ENCODE results near the gene TNS3. TPM values are rescaled to one million over a fixed set of nuclear protein-coding genes. Genes with fewer than 3 reads are reported as not detected.

Gene TNS3
- total and polyA plus RNA-seq, 2 of the 13 experiments (the other 11 are each of a cell fraction or from before 2014, with no cell fraction given), result 52.9 to 55.7 TPM

- TF ChIP-seq ZBTB7B (CRISPR knock-in tag; IDR thresholded peaks at IDR 0.05) (no peak), HHEX (CRISPR knock-in tag; IDR thresholded peaks at IDR 0.05) (no peak), ZNF12 (CRISPR knock-in tag; IDR thresholded peaks at IDR 0.05) (no peak), JUND (CRISPR knock-in tag; IDR thresholded peaks at IDR 0.05) (no peak), SOX6 (IDR thresholded peaks at IDR 0.05) (no peak), SOX6 (CRISPR knock-in tag; IDR thresholded peaks at IDR 0.05) (no peak), HMGXB3 (CRISPR knock-in tag; IDR thresholded peaks at IDR 0.05; ENCODE audit: borderline replicate concordance) (no peak), RARA (CRISPR knock-in tag; IDR thresholded peaks at IDR 0.05) (peak; percentile 76), TFAP4 (IDR thresholded peaks at IDR 0.05; ENCODE audit: borderline replicate concordance, low read depth) (peak; percentile 43; the same call in 1 of the 2 replicates), ZSCAN20 (CRISPR knock-in tag; IDR thresholded peaks at IDR 0.05; ENCODE audit: borderline replicate concordance) (no peak), FOSL1 (CRISPR knock-in tag; IDR thresholded peaks at IDR 0.05; ENCODE audit: borderline replicate concordance) (no peak), MAF1 (CRISPR knock-in tag; IDR thresholded peaks at IDR 0.05; ENCODE audit: borderline replicate concordance) (no peak), SOX5 (CRISPR knock-in tag; IDR thresholded peaks at IDR 0.05; ENCODE audit: borderline replicate concordance) (0 out of 2 replicates have a peak, but pooled peaks have one; percentile 23), ETV5 (CRISPR knock-in tag; IDR thresholded peaks at IDR 0.05; ENCODE audit: borderline replicate concordance) (peak; percentile 77; the same call in 1 of the 2 replicates), NR2F2 (IDR thresholded peaks at IDR 0.05; ENCODE audit: borderline replicate concordance, low read depth) (peak; percentile 74; the same call in 1 of the 2 replicates), KDM1A (CRISPR knock-in tag; IDR thresholded peaks at IDR 0.05) (no peak), STAT6 (CRISPR knock-in tag; IDR thresholded peaks at IDR 0.05; ENCODE audit: borderline replicate concordance) (no peak), ARNTL (CRISPR knock-in tag; IDR thresholded peaks at IDR 0.05) (peak; percentile 53; the same call in 1 of the 2 replicates), ZNF605 (CRISPR knock-in tag; IDR thresholded peaks at IDR 0.05) (no peak), ZNF790 (CRISPR knock-in tag; IDR thresholded peaks at IDR 0.05; ENCODE audit: borderline replicate concordance) (no peak), BCL6 (CRISPR knock-in tag; IDR thresholded peaks at IDR 0.05) (0 out of 2 replicates have a peak, but pooled peaks have one; percentile 13), SAP130 (CRISPR knock-in tag; IDR thresholded peaks at IDR 0.05; ENCODE audit: low read depth) (peak; percentile 80), ZNF383 (CRISPR knock-in tag; IDR thresholded peaks at IDR 0.05; ENCODE audit: borderline replicate concordance) (no peak)
Observed at GRCh38 chr7:47446871-47447466, 134.9 kb downstream of the TNS3 start (continued).

Measured in HepG2 (cell line).